Superior temporal gyrus (tissue), 1 donor: ENCODE results near the gene GPR135.

ENCODE experiments used
- DNase-seq: peaks from one replicate; pipeline ENCODE4 v3.0.0-alpha.2; 2016; ENCODE audit errors: extremely low spot score

GPR135 gene

GRCh38 chr14:59465316-59466135 is at the start of gene GPR135:
GPR135 (minus strand) TSS chr14:59465380; CDS start chr14:59465226, 154 bp downstream.
- DNase-seq = peak; percentile 22

- DNase-seq = no peak
Observed at GRCh38 chr14:59511916-59512575, 46.9 kb upstream of the GPR135 start.

- no peak for DNase-seq
Observed at GRCh38 chr14:59510966-59511365, 45.8 kb upstream of the GPR135 start.

GRCh38 chr14:59510001-59510400 is 44.8 kb upstream of the GPR135 start:
- DNase-seq = no peak

- DNase-seq = no peak
Observed at GRCh38 chr14:59509101-59509500, 43.9 kb upstream of the GPR135 start.

GRCh38 chr14:59507752-59508103 is 42.5 kb upstream of the GPR135 start:
- no peak for DNase-seq

- peak; percentile 57 for DNase-seq
Observed at GRCh38 chr14:59507063-59507751, 42.0 kb upstream of the GPR135 start.

- no peak for DNase-seq
Observed at GRCh38 chr14:59503256-59503655, 38.1 kb upstream of the GPR135 start.

- DNase-seq = no peak
Observed at GRCh38 chr14:59500732-59501131, 35.6 kb upstream of the GPR135 start.

GRCh38 chr14:59492384-59492783 is 27.2 kb upstream of the GPR135 start:
- DNase-seq = no peak

- DNase-seq = no peak
Observed at GRCh38 chr14:59490756-59491155, 25.6 kb upstream of the GPR135 start.

GRCh38 chr14:59484639-59485175 is 19.5 kb upstream of the GPR135 start:
- DNase-seq = no peak

- DNase-seq = peak; percentile 97
Observed at GRCh38 chr14:59483819-59484638, 18.8 kb upstream of the GPR135 start, which contains the start of the genes JKAMP and L3HYPDH. JKAMP (plus strand) TSS chr14:59484517; CDS start chr14:59484590, 73 bp downstream. L3HYPDH (minus strand) TSS chr14:59484408; CDS start chr14:59484316, 92 bp downstream.

GRCh38 chr14:59483363-59483762 is 18.2 kb upstream of the GPR135 start:
- DNase-seq = no peak

GRCh38 chr14:59482541-59483331 is 17.6 kb upstream of the GPR135 start:
- DNase-seq = peak; percentile 74

- no peak for DNase-seq
Observed at GRCh38 chr14:59481871-59482540, 16.8 kb upstream of the GPR135 start.

- no peak for DNase-seq
Observed at GRCh38 chr14:59481407-59481806, 16.2 kb upstream of the GPR135 start.

GRCh38 chr14:59480166-59480565 is 15.0 kb upstream of the GPR135 start:
- DNase-seq = no peak

GRCh38 chr14:59478540-59478939 is 13.4 kb upstream of the GPR135 start:
- no peak for DNase-seq

- DNase-seq = no peak
Observed at GRCh38 chr14:59475709-59476108, 10.5 kb upstream of the GPR135 start.
